ENCODE data around the gene HSD17B8.

GRCh38 chr6:33204415-33205190 lies at the start of gene HSD17B8:
- no peak; the same call in 1 of the 2 replicates for TF ChIP-seq ZBTB7A (IDR thresholded peaks at IDR 0.05; ENCODE audit: low read depth)
- TF ChIP-seq YY1 (IDR thresholded peaks at IDR 0.05; ENCODE audit: low read depth), result peak; percentile 85
- TF ChIP-seq CREB1 (IDR thresholded peaks at IDR 0.05; ENCODE audit: low read depth), result no peak
- peak; percentile 11; the same call in 1 of the 2 replicates for TF ChIP-seq MAX (IDR thresholded peaks at IDR 0.05)
- TF ChIP-seq TAF1 (IDR thresholded peaks at IDR 0.05; ENCODE audit: low read depth), result peak; percentile 82
- 0 out of 2 replicates have a peak, but pooled peaks have one; percentile 6 for TF ChIP-seq EP300 (IDR thresholded peaks at IDR 0.05; ENCODE audit: borderline replicate concordance)
- TF ChIP-seq USF1 (IDR thresholded peaks at IDR 0.05), result no peak
- TF ChIP-seq TEAD4 (IDR thresholded peaks at IDR 0.05), result no peak
- TF ChIP-seq REST (IDR thresholded peaks at IDR 0.05; ENCODE audit: low read depth), result no peak
- no peak for TF ChIP-seq FOXM1 (IDR thresholded peaks at IDR 0.05; ENCODE audit: borderline replicate concordance, low read depth)
- 0 out of 2 replicates have a peak, but pooled peaks have one; percentile 13 for TF ChIP-seq EGR1 (IDR thresholded peaks at IDR 0.05)
- TF ChIP-seq NFIC (IDR thresholded peaks at IDR 0.05), result no peak
- no peak for TF ChIP-seq RAD21 (IDR thresholded peaks at IDR 0.05; ENCODE audit: low read depth)
